NCI-H2107 treated with DMSO at 0.1 percent for 48 hours (cell line): ENCODE measurements around the gene SLC24A4.

Experiments
- DNase-seq: peaks from one replicate; lab custom pipeline; 2025; ENCODE audit not compliant: unreplicated experiment; lab: John Stamatoyannopoulos, UW

The SLC24A4 gene

DNA sequence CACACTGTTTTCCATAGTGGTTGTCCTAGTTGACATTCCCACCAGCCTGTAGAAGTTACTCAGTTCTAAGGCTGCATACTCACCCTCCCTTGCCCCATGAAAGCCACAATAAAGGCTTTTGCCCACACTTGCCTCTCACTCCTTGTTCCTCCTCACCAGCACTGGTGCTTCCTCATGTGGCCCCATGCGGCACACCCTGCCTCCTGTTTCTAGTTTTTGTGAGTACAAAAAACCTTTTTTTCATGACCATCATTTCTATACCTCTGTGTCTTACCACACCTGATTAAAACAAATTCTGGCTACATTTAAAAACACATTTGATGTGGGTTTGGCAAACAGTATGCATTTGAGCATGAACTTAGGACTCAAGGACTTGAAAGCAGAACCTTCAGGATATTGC lies 149.9 kb downstream of the SLC24A4 start:
- no peak for DNase-seq

DNA sequence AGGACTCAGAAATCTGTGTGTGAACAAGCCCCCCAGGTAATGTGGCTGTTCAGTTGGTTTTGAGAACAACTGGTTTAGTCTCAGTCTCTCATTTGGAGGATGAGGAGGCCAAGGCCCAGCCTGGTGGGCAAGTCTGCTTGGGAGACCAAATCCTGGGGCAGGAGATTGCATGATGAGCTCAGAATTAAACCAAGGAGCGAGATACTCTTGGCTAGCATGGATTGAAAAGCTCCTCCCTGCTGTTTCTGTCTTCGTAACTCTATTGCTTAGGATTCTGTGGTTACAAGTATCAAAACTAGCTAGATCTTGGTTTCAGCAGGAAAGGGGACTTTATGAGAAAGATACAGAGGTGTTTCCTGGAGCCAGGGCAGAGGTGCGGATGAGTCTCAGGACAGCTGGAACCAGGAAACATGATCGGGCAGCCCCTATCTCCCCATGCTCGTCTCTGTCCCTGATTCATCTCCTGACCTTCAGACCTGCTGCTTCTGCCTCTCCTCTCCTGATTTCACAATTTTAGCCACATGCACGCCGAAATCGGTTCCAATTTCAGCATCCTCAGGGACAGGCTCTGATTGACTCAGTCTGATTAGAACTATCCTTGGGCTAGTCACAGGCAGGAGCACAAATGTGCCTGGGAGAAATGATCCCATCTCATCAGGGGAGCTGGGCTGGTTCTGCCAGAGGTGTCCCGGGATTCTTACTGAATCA lies 150.4 kb downstream of the SLC24A4 start:
- DNase-seq, result no peak

DNA sequence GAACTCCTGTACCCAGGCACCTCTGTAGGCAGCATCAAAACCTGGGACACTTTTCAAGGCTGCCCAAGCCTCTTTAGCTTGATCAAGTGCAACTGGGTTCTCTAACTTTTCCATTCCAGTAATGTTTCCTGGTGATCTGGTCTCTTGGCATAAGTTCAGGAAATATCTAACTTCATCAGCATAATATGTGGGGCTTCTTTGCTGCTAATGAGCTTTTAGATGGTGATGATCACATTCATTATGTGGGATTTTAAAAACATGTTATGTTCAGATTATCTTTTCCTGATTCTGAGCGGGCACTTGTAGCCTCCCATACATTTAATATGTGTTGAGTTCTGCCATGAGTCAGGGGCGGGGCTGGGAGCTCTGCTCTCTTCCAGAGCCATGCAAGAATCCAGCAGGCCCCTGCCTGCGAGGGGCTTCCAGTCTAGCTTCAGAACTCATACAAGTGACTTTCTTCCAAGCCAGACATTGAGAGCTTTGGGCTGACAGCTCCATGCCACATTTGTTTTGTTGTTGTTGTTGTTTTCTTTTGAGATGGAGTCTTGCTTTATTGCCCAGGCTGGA lies 151.1 kb downstream of the SLC24A4 start:
- no peak for DNase-seq

DNA sequence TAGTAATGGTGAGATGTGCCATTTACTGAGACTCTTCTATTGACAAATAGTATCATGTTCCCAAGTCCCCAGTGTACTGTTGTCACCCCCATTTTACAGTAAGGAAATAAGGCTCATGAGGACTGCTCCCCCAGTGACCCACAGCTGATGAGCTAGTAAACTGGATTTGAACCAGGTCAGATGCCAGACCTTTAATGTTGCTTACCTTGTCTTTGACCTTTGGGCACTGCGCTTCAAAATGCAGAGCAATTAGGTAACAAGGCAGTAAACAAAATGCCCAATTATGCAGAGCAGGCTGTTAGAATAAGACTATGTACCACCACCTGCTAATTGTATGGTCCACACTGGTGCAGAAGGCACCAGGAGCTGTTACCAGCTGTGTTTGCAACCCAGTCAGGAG lies 152.1 kb downstream of the SLC24A4 start:
- DNase-seq, result no peak

DNA sequence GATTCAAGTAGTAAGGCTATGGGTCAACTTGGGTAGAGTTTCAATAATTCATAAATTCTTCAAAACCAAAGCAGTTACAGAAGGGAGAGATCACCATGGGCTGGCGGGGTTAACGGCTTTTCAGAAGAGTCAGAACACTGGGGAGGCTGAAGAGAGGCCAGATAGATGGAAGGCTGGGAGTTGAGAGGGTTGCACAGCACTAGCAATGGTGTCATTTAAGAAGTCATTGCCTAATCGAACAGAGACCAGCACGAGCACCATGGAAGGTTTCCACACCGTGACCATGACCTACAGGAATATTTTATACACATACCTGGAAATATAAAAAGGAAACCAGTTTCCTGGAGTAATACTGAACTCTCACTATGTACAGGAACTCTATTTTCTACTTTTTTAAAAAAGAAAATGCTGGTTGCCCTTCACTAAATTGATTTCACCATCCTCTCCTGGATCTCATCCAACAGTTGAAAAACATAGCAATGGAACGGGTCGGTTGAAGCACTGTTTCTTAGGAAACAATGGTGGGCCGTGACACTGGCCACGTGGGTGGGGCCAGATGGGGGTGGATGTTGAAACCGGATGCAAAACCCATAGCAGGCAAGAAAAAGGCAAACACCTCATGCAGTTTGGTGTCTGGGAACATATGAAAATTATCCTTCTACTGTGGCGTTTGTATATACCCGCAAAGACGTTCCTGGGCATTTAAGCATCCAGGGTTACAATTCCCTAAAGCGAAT lies 152.7 kb downstream of the SLC24A4 start:
- no peak for DNase-seq

DNA sequence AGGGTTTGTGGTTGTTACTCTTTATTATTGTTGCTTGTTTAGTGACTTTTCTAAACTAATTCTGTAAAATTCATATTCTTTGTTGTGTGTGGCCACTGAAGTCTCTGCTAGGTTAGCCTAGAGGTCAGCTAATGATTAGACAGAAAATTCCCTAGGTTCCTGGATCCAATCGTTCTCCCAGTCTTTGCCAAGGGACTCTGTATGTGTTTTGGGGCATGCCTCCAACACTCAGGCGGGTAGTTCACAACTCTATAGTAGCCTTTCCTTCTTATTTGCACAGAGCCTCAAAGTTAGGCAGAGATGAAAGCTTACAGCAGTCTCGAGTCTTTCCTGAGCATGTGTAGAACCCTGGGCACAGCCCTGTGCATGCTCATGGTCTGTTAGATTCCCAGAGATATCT lies 157.9 kb downstream of the SLC24A4 start:
- DNase-seq, result no peak

DNA sequence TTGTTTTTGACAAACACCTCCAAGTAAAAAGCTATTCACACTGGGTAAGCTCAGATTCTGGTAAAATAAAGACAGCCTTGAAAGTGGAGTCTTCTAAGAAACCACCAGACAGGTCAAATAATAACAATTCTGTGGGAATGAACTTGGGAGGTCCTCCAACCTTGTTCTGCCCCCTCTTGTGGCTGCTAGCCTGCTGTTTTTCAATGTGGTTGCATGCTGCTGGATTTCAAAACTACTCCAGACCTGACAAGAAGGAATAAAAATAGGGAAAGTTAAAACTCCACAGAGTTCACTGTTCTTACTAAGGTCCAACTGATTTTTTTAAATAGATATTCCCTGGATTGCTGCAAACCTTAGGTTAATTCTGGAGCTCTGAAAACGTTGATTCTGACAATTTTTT lies 158.4 kb downstream of the SLC24A4 start:
- no peak for DNase-seq

DNA sequence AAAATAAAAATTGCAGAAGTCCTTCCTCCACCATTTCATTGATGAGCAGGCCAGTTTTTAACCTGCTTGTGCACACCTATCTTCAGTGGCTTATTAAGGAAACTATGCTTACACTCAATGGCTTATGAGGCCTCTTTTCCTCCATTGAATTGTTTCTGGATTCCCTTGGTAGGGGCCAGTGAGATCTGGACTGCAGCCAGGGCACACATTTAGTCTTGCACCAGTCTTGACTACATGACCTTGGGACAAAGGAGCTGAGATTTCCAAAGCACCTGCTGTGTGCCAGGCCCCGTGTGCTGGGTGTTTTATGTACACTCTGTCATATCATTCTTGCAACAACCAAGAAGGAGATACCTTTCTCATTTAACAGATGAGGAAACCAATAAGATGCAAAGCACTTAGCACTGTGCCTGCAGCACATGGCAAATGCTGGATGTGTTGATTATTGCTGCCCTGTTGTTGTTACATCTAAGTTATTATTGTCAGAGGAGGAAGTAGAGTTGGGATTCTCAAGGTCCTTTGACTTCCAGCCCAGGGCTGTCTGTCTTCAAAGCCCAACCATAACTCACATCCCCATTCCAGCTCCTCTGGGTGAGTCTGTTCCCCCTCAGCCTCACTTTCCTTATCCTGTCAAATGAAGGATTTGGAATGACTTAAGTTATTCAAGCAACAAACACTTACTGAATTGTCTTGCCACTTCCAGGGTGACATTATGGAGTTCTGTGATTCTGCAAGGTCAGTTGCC lies 159.0 kb downstream of the SLC24A4 start:
- no peak for DNase-seq

DNA sequence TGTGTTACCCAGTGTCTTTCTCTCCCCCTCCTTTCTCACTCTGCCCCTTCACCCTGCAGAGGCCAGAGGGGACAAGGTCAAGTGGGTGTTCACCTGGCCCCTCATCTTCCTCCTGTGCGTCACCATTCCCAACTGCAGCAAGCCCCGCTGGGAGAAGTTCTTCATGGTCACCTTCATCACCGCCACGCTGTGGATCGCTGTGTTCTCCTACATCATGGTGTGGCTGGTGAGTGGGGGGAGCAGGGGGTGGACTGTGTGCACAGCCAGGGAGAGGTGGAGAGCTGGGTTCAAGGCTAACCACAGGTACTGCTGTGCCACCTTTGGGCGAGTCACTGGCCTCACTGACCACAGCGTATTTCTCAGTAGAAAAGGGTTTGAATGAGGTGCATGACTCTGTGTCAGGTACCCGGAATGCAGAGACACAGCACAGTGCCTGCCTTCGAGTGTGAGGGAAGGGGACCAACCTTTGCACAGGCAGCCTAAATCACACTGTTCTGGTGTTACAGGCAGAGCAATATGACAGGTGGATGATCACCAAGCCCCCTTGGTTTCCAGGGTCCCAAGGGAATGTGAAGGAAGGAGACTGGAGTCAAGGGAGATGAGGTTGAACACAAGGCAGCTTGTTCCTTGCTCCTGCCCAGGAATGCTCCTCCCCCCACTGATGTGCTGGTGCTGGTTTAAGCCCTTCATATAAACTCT lies 159.8 kb downstream of the SLC24A4 start:
- DNase-seq, result no peak

DNA sequence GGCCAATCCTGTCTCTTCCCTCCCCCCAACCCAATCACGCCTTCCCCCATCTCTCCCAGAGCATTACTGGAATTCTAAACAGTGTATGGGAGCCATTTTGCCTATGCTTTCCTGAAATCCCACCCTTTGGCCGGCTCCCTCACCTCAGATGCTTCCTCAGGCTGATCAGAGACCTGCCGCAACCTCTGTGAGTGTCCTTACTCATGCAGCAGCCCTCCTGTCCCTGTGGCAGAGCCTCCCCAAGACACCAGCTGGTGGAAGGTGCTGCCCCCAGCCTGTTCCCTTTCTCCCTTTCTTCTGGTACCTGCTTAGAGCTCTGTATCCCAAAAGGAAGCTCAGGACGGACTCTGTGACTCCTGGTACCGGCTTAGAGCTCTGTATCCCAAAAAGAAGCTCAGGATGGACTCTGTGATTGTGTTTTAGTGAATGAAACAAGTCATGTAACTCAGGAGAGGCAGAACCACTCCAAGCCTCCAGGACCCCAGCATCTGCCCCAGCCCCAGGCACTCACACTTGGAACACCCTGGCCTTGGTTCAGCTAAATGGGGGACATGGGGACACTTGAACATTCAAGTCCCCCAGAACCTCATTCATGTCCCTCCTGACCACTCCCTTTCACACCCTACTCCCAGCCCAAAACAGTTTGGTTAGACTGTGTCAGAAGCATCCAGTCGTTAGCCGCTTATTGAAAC lies 161.3 kb downstream of the SLC24A4 start:
- no peak for DNase-seq

DNA sequence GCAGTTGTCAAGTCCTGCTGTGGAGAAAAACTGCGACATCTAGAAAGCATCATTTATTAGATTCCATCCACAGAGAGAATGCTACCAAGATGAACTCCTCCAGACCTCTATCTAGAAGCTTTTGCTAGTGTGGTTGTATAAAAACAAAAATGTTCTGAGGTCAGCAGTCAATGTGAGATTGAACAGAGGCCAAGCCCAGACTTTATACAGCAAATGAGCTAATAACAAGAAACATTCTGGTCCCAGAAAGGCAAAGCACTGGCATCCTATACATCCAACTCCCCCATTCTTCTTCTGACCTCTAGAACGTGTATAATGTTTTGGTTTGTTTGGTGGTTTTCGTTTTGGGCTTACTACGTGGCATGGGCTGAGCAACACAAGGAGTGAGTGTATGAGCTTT lies 163.9 kb downstream of the SLC24A4 start:
- DNase-seq, result no peak

DNA sequence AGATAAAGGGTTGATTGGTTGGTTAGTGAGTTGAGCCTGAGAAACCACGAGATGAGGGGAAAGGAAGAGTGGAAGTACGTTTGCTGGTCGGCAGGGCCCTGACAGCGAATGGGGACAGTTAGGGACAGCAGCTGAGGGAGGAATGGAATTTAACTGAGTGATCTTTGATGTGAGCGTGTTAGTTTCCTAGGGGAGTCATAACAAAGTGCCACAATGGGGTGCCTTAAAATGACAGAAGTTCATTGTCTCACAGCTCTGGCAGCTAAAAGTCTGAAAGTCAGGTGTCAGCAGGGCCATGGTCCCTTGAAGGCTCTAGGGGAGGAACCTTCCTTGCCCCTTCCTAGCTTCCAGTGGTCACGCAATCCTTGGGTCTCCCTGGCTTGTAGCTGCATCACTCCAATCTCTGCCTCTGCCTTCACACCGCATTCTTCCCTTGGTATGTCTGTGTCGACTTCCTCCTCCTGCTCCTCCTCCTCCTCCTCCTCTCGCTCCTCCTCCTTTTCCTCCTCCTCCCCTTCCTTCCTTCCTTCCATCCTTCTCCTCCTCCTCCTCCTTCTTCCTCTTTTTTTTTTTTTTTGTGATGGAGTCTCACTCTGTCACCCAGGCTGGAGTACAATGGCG lies 164.7 kb downstream of the SLC24A4 start:
- DNase-seq, result no peak

DNA sequence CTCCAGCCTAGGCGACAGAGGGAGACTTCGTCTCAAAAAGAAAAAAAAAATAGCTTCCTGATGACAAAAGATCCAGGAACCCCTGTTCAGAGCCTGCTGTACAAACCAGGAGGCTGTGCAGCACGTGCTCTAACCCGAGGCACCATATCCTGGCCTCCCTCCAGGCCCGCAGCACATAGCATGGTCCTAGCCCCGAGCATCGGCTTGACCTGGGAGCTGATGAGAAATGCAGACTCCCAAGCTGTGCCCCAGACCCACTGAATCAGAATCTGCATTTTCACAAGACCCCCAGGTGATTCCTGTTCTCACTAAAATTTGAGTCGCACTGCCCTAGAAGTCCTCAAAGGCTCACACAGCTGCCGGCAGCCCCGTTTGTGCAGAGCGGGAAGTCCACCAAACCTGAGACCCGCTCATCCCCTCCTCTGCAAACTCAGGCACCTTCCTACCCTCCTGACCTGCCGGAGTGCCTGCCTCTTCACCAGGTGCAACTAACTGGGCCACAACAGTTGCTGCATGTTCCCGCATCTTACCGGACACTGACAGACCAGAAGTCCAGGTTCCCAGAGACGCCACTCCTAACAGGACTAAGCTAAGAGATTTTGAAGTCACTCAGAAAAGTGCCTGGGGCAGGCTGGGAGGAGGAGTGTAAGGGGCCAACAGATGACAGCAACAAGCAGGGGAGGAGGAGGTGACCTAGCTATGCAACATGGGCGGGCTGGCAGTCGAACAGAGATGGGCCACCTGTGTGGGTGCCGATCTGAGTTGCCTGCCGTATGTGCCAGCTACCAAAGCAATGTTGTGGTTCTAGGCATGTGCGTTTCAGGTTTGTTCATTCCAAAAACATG lies 166.7 kb downstream of the SLC24A4 start:
- no peak for DNase-seq

DNA sequence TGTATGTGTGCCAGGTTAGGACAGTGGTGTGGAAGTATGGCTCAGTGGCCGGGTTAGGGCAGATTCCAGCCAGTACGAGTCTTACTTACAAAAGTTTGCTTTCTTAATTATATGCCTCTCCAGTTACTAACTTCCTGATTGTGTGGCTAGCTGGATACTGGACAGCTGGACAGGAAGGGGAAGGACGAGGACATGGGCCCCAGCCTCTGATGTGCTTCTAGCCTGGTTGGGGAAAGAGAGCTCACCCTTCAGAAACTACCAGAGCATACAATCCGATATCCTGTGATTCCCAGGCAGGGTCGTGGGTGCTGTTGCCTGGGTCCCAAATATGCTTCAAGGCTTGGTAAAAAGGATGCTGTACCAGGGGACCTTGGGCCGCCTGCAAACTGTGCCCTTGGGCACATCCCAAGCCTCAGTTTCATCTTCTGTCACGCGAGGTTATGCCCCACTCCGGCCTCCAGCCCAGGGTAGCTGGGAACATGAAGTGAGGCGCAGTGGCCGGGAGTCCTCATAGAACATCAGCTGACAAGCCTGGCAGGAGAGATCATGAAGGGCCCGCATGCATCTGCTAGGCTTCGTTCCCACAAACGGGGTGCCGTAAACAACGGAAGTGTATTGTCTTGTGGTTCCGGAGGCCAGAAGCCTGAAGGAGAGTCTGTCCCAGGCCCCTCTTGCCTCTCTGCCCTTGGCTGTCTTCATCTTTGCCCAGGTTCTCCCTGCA lies 167.4 kb downstream of the SLC24A4 start:
- no peak for DNase-seq

DNA sequence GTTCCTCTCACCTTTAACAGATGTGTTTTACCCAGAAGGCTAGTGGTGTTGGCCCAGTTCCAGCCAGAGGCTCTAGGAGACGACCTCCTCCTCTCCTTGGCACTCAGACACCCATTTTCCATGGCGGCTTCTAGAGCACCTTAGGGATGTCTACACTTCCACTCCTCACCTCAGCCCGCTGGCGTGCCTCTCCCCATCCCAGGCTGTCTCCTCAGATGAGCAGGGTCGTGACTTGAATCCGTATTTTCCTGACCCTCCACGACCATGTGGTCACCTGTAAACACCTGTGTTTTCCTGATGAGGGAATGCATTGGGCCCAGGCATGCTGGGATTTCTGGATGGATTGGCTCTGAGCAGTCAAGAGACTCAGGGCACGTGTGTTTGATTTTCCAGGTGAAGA lies 168.8 kb downstream of the SLC24A4 start:
- DNase-seq, result no peak

DNA sequence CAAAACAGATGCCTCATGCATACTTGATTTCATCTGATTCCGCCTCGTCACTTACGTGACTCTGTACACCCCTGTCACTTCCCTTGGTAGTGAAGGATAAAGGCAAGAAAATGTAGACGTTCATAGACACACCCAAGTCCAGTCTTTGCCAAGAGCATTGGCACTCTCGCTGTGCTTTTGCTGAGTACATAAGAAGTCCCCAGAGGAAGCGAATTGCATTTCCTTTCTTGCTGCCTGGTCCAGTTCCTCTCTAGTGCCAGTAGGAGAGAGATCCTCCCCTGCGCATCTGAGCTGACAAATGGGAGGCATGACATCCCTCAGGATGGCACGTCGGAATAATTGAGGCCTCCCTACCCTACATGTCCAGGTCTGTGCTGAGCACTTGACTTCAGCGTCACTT lies 169.3 kb downstream of the SLC24A4 start:
- DNase-seq, result no peak

DNA sequence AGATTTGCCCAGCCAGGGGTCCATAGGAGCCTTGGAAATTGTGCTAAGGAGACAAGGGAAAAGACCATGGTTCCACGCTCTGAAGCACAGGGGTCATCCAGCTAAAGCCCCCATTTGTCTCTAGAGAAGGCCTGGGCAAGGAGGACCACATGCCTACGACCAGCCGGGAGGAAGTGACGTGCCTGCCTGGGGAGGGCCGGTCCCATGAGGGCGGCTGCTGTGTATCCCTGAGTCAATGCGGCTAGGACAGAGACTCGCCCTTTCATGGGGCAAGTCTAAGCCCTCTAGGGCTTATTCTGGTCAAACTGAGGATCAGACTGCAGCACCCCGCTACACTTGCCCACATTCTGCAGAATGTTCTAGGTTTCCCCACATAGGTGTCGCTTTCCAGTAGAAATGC lies 170.1 kb downstream of the SLC24A4 start:
- no peak for DNase-seq

DNA sequence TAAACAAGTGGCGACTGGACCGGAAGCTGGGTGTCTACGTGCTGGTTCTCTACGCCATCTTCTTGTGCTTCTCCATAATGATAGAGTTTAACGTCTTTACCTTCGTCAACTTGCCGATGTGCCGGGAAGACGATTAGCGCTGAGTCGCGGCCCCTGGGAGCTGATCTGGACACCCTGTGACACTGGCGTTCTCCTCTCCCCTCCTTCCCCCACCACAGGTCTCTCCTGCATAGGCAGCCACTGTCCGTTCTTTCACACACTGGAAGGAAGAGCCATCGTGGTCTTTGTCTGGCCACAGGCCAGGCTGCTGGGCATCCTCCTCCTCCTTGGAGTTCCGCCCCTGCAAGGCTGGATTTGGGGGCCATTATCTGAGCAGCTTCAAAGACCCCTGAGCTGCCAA lies 170.5 kb downstream of the SLC24A4 start:
- DNase-seq, result no peak

DNA sequence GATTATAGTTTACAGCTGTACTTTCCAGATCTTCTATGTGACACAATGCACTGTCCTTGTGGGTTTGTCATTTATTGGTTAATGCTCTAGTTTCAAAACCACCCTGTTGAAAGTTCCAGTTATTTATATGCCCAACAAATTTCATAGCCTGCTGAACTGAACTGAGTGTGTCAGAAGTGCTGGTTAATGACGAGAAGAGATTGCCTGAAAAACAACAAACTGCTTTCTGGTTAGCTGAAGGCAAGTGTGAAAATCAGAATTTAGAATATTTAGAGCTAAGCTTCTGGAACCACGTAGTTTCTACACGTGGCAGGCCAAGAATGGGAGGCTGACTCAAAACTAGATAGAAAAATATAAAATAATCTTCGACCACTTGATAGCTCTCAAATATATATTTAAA lies 171.5 kb downstream of the SLC24A4 start:
- DNase-seq, result no peak
